ENCODE measurements around the gene TOLLIP.

- TF ChIP-seq TAF1 (IDR thresholded peaks at IDR 0.05; ENCODE audit: borderline replicate concordance, low read depth, low read length) (no peak), POLR2A (IDR thresholded peaks at IDR 0.05; ENCODE audit: low read depth, low read length) (no peak)
Observed at GRCh38 chr11:1305063-1305495, 4.4 kb downstream of the TOLLIP start.
